Measurements from ENCODE around the gene NTRK1. TPM values are rescaled to one million over a fixed set of nuclear protein-coding genes. Genes with fewer than 3 reads are reported as not detected.

Gene NTRK1
- polyA plus RNA-seq, 1 of the 3 experiments (the other 2 are of a cell fraction), result 0.97 TPM

DNA sequence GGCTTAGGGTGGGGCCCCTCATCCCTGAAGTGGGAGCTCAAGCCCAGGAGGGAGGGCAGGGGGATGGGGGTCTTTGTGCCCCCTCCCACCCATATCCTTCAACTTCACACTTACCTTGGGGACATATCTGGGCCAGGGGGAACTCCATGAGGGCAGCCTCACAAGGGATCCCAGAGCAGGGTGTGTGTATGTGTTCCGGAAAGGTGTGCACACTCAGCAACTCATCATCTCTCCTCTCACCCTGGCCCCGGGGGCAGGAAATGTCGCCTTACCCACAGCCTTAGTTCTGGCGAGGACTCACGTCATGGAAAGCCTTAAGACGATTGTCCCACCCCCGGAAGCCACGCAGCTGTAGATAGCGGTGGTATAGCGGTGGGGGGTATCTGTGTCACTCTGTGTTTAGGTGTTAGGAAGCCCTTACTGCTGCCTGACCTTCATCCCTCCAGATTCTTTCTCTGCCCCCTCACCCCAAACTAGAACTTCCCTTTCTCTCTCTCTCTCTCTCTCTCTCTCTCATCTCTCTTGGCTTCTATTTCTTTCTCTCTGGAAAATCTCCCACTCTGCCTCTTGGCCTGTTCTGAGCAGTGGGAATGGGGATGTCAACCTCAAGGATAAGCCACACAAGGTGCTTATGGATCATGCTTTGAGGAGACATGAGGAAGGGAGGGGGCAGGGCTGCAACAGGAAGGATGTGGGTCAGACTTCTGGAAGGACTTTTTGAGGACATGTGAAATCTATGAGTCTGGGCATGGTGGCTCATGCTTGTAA, 43.9 kb upstream of the NTRK1 start, which contains the start of gene SH2D2A:
SH2D2A (minus strand) TSS at position 288 of the 768 bp plus-strand sequence; CDS start at position 148, 140 bp downstream.
- no peaks in the 10 kb centered on the region for H4K20me1 ChIP-seq (ENCODE audit: insufficient read depth)
- H3K9me3 ChIP-seq, result no peaks in the 10 kb centered on the region
- peak within 1 kb of the TSS in 1 of 2 experiments; percentile 61; a peak in 3 of 4 replicates for H3K27ac ChIP-seq (ENCODE audit: low read depth in 2 of 2, low read length in 1 of 2)
- H3K27me3 ChIP-seq (ENCODE audit: insufficient read depth), result no peaks in the 10 kb centered on the region
- H3F3A ChIP-seq (replicated peaks; ENCODE audit: insufficient read depth), result no peaks in the 10 kb centered on the region
- 0 out of 2 replicates have a peak within 1 kb of the TSS, but pooled peaks have one; percentile 20 for H3K4me2 ChIP-seq
- H3K4me3 ChIP-seq (ENCODE audit: low read depth in 2 of 2, low read length in 1 of 2), result no peak within 1 kb of the TSS
- 84% methylated on average over 10 of the region's 10 CpGs for WGBS (ENCODE audit: low lambda C conversion rate)
- no peak within 1 kb of the TSS for H3K9ac ChIP-seq
- no peak within 1 kb of the TSS for H2AFZ ChIP-seq (ENCODE audit: low read depth)
- no peak for DNase-seq
- no peaks in the 10 kb centered on the region for H3K36me3 ChIP-seq (replicated peaks in 1 of 2; ENCODE audit: control insufficient read depth in 1 of 2, insufficient read depth in 2 of 2, low read length in 1 of 2)
- peaks cover 15 to 26% of the 10 kb centered on the region in 2 experiments for H3K4me1 ChIP-seq (ENCODE audit: control insufficient read depth in 1 of 2, insufficient read depth in 2 of 2, low read depth in 1 of 2, low read length in 1 of 2)
- no peaks in the 10 kb centered on the region for H3K9me2 ChIP-seq
- ChIA-PET CTCF (interaction anchor here (2.1 to 5.5 kb wide), 4 partner anchors 17 to 44 kb away, joined by 9 to 27 read pairs (median 16); partner anchors contain the start of genes INSRR and NTRK1), POLR2A (interaction anchor here (0.5 kb wide), 1 partner anchor 42 kb away, joined by 5 read pairs; no protein-coding TSS in a partner anchor)
- TF ChIP-seq JUND (IDR thresholded peaks at IDR 0.05) (no peak), EZH2phosphoT487 (IDR thresholded peaks at IDR 0.05; ENCODE audit: borderline replicate concordance, low read depth) (no peak), MEF2A (IDR thresholded peaks at IDR 0.05; ENCODE audit: borderline replicate concordance, low read depth) (no peak), RFX5 (IDR thresholded peaks at IDR 0.05; ENCODE audit: low read length) (no peak), YY1 (IDR thresholded peaks at IDR 0.05; ENCODE audit: low read depth) (no peak), GABPA (IDR thresholded peaks at IDR 0.05; ENCODE audit: low read depth) (no peak), USF1 (IDR thresholded peaks at IDR 0.05; ENCODE audit: borderline replicate concordance, low read depth) (no peak), FOXJ3 (CRISPR knock-in tag; IDR thresholded peaks at IDR 0.05) (no peak), TAF1 (IDR thresholded peaks at IDR 0.05; ENCODE audit: borderline replicate concordance, low read depth, low read length) (no peak), SMC3 (IDR thresholded peaks at IDR 0.05; ENCODE audit: low read depth, low read length) (no peak)
- TF ChIP-seq, protein P1, sequence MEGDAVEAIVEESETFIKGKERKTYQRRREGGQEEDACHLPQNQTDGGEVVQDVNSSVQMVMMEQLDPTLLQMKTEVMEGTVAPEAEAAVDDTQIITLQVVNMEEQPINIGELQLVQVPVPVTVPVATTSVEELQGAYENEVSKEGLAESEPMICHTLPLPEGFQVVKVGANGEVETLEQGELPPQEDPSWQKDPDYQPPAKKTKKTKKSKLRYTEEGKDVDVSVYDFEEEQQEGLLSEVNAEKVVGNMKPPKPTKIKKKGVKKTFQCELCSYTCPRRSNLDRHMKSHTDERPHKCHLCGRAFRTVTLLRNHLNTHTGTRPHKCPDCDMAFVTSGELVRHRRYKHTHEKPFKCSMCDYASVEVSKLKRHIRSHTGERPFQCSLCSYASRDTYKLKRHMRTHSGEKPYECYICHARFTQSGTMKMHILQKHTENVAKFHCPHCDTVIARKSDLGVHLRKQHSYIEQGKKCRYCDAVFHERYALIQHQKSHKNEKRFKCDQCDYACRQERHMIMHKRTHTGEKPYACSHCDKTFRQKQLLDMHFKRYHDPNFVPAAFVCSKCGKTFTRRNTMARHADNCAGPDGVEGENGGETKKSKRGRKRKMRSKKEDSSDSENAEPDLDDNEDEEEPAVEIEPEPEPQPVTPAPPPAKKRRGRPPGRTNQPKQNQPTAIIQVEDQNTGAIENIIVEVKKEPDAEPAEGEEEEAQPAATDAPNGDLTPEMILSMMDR (IDR thresholded peaks at IDR 0.05), result no peak
- H3K79me2 ChIP-seq (ENCODE audit: insufficient read depth), result no peaks in the 10 kb centered on the region

DNA sequence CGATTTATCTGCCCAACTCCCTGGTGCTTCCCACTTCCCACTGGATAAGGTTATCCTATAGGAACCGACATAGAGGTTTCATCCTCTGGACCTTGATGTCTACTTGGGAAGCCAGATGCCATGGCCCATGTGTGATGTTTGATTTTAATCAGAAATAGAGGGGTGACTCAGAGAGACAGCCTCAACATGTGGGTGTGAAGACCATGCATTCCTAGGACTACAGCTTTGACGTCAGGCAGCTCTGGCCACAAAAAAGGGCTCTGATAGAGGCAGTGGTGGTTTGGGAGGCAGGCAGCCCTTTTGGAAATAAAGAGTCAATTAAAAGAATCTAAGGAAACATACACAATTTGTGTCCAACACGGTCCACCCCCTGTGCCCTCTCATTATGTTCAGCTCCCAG, 38.9 kb upstream of the NTRK1 start:
- Histone ChIP-seq H3K9me2 (no peaks in the 10 kb centered on the region), H3K4me3 (ENCODE audit: low read depth in 2 of 2, low read length in 1 of 2) (no peak overlapping the region), H3K27me3 (ENCODE audit: insufficient read depth) (no peaks in the 10 kb centered on the region), H3K27ac (ENCODE audit: low read depth in 2 of 2, low read length in 1 of 2) (no peak overlapping the region), H3K79me2 (ENCODE audit: insufficient read depth) (no peaks in the 10 kb centered on the region), H2AFZ (ENCODE audit: low read depth) (no peak overlapping the region), H3K9me3 (no peaks in the 10 kb centered on the region), H3K4me2 (no peak overlapping the region), H3K9ac (no peak overlapping the region), H3K4me1 (ENCODE audit: control insufficient read depth in 1 of 2, insufficient read depth in 2 of 2, low read depth in 1 of 2, low read length in 1 of 2) (no peaks in the 10 kb centered on the region), H4K20me1 (ENCODE audit: insufficient read depth) (no peaks in the 10 kb centered on the region), H3K36me3 (replicated peaks in 1 of 2; ENCODE audit: control insufficient read depth in 1 of 2, insufficient read depth in 2 of 2, low read length in 1 of 2) (no peaks in the 10 kb centered on the region), H3F3A (replicated peaks; ENCODE audit: insufficient read depth) (no peaks in the 10 kb centered on the region)
- 73% methylated on average over 4 of the region's 4 CpGs for WGBS (ENCODE audit: low lambda C conversion rate)
- TF ChIP-seq, protein P2, sequence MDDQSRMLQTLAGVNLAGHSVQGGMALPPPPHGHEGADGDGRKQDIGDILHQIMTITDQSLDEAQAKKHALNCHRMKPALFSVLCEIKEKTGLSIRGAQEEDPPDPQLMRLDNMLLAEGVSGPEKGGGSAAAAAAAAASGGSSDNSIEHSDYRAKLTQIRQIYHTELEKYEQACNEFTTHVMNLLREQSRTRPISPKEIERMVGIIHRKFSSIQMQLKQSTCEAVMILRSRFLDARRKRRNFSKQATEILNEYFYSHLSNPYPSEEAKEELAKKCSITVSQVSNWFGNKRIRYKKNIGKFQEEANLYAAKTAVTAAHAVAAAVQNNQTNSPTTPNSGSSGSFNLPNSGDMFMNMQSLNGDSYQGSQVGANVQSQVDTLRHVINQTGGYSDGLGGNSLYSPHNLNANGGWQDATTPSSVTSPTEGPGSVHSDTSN (IDR thresholded peaks at IDR 0.05), result no peak
- TF ChIP-seq MEF2A (IDR thresholded peaks at IDR 0.05; ENCODE audit: borderline replicate concordance, low read depth), result no peak
- TF ChIP-seq, protein P1 (IDR thresholded peaks at IDR 0.05), result no peak
- TF ChIP-seq NRF1 (IDR thresholded peaks at IDR 0.05; ENCODE audit: low read depth, low read length), result no peak
- no peak for TF ChIP-seq CHD2 (IDR thresholded peaks at IDR 0.05; ENCODE audit: low read length, partially characterized antibody)
- TF ChIP-seq NFIC (IDR thresholded peaks at IDR 0.05; ENCODE audit: borderline replicate concordance), result no peak
- TF ChIP-seq IRF3 (IDR thresholded peaks at IDR 0.05; ENCODE audit: low read depth, low read length), result no peak
- ChIA-PET POLR2A (no interaction called here), CTCF (interaction anchor here (1.2 to 3.9 kb wide), 5 partner anchors 16 to 106 kb away, joined by 3 to 25 read pairs (median 4); partner anchors contain the start of gene NTRK1)
- DNase-seq, result no peak
